GM23248 (cell line): ENCODE measurements around the gene CYBC1. TPM values are rescaled to one million over a fixed set of nuclear protein-coding genes. Genes with fewer than 3 reads are reported as not detected.

ENCODE experiments used
- DNase-seq: peaks from one replicate; pipeline ENCODE4 v3.0.0-alpha.2; 2015
- H2AFZ ChIP-seq: fragments of 200-600 bp; sonication (generic); 2 replicates; pipeline ENCODE4 v1.6.1; 2016; ENCODE audit warnings: antibody characterized with exemption
- H3F3A ChIP-seq: fragments of 200-600 bp; sonication (generic); 2 replicates; pipeline ENCODE4 v1.6.1; 2016; ENCODE audit warnings: mild to moderate bottlenecking, antibody characterized with exemption, mixed run types; ENCODE audit not compliant: insufficient read depth
- H3K27ac ChIP-seq: fragments of 200-600 bp; sonication (generic); 2 replicates; pipeline ENCODE4 v1.5.1; 2016; ENCODE audit warnings: mild to moderate bottlenecking
- H3K27me3 ChIP-seq: fragments of 200-600 bp; sonication (generic); replicated peaks from 2 replicates; pipeline ENCODE4 v1.6.1; 2016; ENCODE audit warnings: mild to moderate bottlenecking; ENCODE audit not compliant: insufficient read depth
- H3K36me3 ChIP-seq: fragments of 200-600 bp; sonication (generic); 2 replicates; pipeline ENCODE4 v1.6.1; 2016; ENCODE audit warnings: low read depth, mild to moderate bottlenecking
- H3K4me1 ChIP-seq: fragments of 200-600 bp; sonication (generic); 2 replicates; pipeline ENCODE4 v1.6.1; 2016; ENCODE audit warnings: mild to moderate bottlenecking; ENCODE audit not compliant: insufficient read depth
- H3K4me2 ChIP-seq: fragments of 200-600 bp; sonication (generic); one replicate; pipeline ENCODE4 v1.6.1; 2016; ENCODE audit warnings: mild to moderate bottlenecking; ENCODE audit not compliant: unreplicated experiment
- H3K4me3 ChIP-seq: fragments of 200-600 bp; sonication (generic); 2 replicates; pipeline ENCODE4 v1.5.1; 2016; ENCODE audit warnings: mild to moderate bottlenecking
- H3K79me2 ChIP-seq: fragments of 200-600 bp; sonication (generic); 2 replicates; pipeline ENCODE4 v1.6.1; 2016; ENCODE audit warnings: mild to moderate bottlenecking; ENCODE audit not compliant: insufficient read depth
- H3K9ac ChIP-seq: fragments of 200-600 bp; sonication (generic); 2 replicates; pipeline ENCODE4 v1.6.1; 2016; ENCODE audit warnings: mild to moderate bottlenecking
- H3K9me2 ChIP-seq: fragments of 200-600 bp; sonication (generic); 2 replicates; pipeline ENCODE4 v1.6.1; 2016; ENCODE audit warnings: mixed run types, mild to moderate bottlenecking, moderate library complexity; ENCODE audit not compliant: insufficient read depth
- H3K9me3 ChIP-seq: fragments of 200-600 bp; sonication (generic); one replicate; pipeline ENCODE4 v1.6.1; 2017; ENCODE audit warnings: low read depth
- H4K20me1 ChIP-seq: fragments of 200-600 bp; sonication (generic); 2 replicates; pipeline ENCODE4 v1.6.0; 2016; ENCODE audit not compliant: insufficient read depth
- EZH2 ChIP-seq: fragments of 200-600 bp; sonication (generic); IDR thresholded peaks from 2 replicates; pipeline ENCODE4 v1.6.1; 2018; ENCODE audit warnings: antibody characterized with exemption, mild to moderate bottlenecking; ENCODE audit not compliant: insufficient read depth, poor library complexity, severe bottlenecking
- EZH2phosphoT487 ChIP-seq: fragments of 200-600 bp; sonication (generic); IDR thresholded peaks from 2 replicates; pipeline ENCODE4 v1.6.1; 2018; ENCODE audit warnings: antibody characterized with exemption, moderate library complexity, mild to moderate bottlenecking, low read depth; ENCODE audit not compliant: insufficient read depth
- WGBS, 2 experiments: methylation state at CpG; one replicate each; pipeline ENCODE4 v1.1.6; 2015 to 2017; ENCODE audit warnings: low lambda C conversion rate in 2 of 2, low coverage in 1 of 2; ENCODE audit errors: missing lambda C conversion rate in 2 of 2; 5-methylcytosine and 5-hydroxymethylcytosine counted together
- in situ Hi-C: fragments of 300-500 bp; cut with MboI; formaldehyde crosslinking; loops from 2 replicates; pipeline ENCODE4 v1.15.0; 2020
- polyA plus RNA-seq: library from polyadenylated mRNA; unstranded; fragments of >200 nt; fragmentation: Nextera tagmentation; extraction: Ambion mirVana; gene quantifications from 2 replicates; pipeline ENCODE4 v1.2.1, GENCODE V29; 2016
- total RNA-seq: library from RNA; depleted of rRNA; stranded (reverse); fragments of >200 nt; shearing (Covaris generic); gene quantifications from 2 replicates; pipeline ENCODE4 v1.2.3, GENCODE V29; 2014

CYBC1 gene
- total and polyA plus RNA-seq, 2 experiments from 2014 or later = 58.3 to 66.5 TPM

DNA sequence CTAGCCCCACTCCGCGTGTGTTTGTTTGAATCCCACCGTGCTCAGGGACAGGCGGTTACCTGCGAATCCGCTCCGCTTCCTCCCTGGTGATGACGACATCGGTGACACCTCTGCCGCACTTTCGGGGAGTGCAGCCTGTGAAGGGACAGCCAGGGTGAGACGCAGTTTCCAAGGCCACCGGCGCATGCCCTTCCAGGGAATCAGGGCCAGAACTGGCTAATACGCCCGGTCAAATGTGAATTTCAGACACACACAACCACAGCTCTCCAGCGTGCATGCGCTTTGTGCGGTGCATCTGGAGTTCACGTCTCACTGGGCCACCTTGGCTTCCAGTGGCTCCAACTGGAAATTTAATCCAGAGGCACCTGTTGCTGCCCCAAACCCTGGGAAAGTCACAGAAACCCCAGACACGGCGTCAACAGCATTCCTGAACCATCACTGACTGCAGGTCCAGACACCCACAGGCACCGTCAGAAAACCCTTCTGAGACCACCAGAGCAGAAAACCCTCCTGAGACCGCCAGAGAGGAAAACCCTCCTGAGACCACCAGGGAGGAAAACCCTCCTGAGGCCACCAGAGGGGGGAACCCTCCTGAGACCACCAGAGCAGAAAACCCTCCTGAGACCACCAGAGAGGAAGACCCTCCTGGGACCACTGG, 39.0 kb downstream of the CYBC1 start:
- H3K4me1 ChIP-seq = no peaks in the 10 kb centered on the region
- no peak overlapping the region for H3K27ac ChIP-seq
- H4K20me1 ChIP-seq = no peaks in the 10 kb centered on the region
- H3K27me3 ChIP-seq = no peaks in the 10 kb centered on the region
- H3K79me2 ChIP-seq = no peaks in the 10 kb centered on the region
- DNase-seq = no peak
- no peak for TF ChIP-seq EZH2phosphoT487
- no peak for TF ChIP-seq EZH2
- in situ Hi-C loops = loop anchor here (10.0 kb wide), 1 partner anchor 57 kb away; the partner anchor contains the start of gene TEX19
- WGBS, 2 experiments = 92% methylated on average over 21 to 24 of the region's 24 CpGs
- H3K9me3 ChIP-seq = no peaks in the 10 kb centered on the region
- no peaks in the 10 kb centered on the region for H3K36me3 ChIP-seq
- H2AFZ ChIP-seq = no peak overlapping the region
- no peaks in the 10 kb centered on the region for H3K9me2 ChIP-seq
- no peak overlapping the region for H3K9ac ChIP-seq
- no peak overlapping the region for H3K4me3 ChIP-seq
- no peak overlapping the region for H3K4me2 ChIP-seq
- H3F3A ChIP-seq = no peaks in the 10 kb centered on the region

- no peak overlapping the region for H3K4me3 ChIP-seq
- H3K4me1 ChIP-seq = no peaks in the 10 kb centered on the region
- in situ Hi-C loops = loop anchor here (10.0 kb wide), 1 partner anchor 55 kb away; the partner anchor contains the start of gene TEX19
Observed at GRCh38 chr17:82410014-82410716, 40.4 kb downstream of the CYBC1 start.

GRCh38 chr17:82408938-82409318, 41.6 kb downstream of the CYBC1 start:
- in situ Hi-C loops = no loop called here
- H3K27me3 ChIP-seq = no peaks in the 10 kb centered on the region
- no peak overlapping the region for H2AFZ ChIP-seq
- H3K9me2 ChIP-seq = no peaks in the 10 kb centered on the region
- H3K4me1 ChIP-seq = no peaks in the 10 kb centered on the region
- WGBS, 2 experiments = 94 to 96% methylated on average over 18 to 21 of the region's 21 CpGs
- no peak overlapping the region for H3K27ac ChIP-seq
- H4K20me1 ChIP-seq = no peaks in the 10 kb centered on the region
- H3F3A ChIP-seq = no peaks in the 10 kb centered on the region
- TF ChIP-seq EZH2 (no peak), EZH2phosphoT487 (no peak)
- no peaks in the 10 kb centered on the region for H3K36me3 ChIP-seq
- no peaks in the 10 kb centered on the region for H3K79me2 ChIP-seq
- H3K4me2 ChIP-seq = no peak overlapping the region
- no peak overlapping the region for H3K4me3 ChIP-seq
- H3K9me3 ChIP-seq = no peaks in the 10 kb centered on the region
- no peak for DNase-seq
- H3K9ac ChIP-seq = no peak overlapping the region

More at GRCh38 chr17:82410014-82410716, 40.4 kb downstream of the CYBC1 start:
- no peak for DNase-seq
- Histone ChIP-seq H3K27ac (no peak overlapping the region), H3K79me2 (no peaks in the 10 kb centered on the region), H3K4me2 (no peak overlapping the region), H2AFZ (no peak overlapping the region), H4K20me1 (no peaks in the 10 kb centered on the region), H3K9ac (no peak overlapping the region), H3K27me3 (no peaks in the 10 kb centered on the region), H3K9me2 (no peaks in the 10 kb centered on the region), H3K9me3 (no peaks in the 10 kb centered on the region), H3K36me3 (no peaks in the 10 kb centered on the region), H3F3A (no peaks in the 10 kb centered on the region)
- WGBS, 2 experiments = 86 to 87% methylated on average over 14 of the region's 14 CpGs
- TF ChIP-seq EZH2phosphoT487 (no peak), EZH2 (no peak)

DNA sequence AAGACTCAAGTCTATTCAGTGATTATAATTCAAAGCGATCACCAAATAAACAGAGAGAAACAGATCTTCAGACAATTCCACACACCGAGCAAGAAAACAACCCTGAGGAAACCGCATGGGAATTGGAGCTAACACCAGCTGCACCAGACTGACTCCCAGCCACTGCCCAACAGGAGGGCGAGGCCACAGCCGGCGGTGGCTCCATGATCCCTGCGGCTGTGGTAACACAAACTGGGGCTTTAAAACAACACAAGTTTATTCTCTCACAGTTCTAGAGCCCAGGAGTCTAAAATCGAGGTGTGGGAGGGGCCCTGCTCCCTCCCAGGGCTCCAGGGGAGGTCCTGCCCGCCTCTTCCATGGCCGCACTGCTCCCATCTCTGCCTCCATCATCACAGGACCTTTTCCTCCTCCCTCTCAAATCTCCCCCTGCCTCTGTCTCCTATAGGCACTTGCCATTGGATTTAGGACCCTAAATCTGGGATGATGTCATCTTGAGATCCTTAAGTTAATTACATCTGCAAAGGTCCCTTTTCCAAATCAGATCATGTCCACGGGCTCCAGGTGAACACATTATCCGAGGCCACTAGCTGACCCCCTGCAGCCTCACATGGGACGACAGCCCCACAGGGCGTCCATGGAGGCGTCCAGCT, 42.1 kb downstream of the CYBC1 start:
- Histone ChIP-seq H3K4me1 (no peaks in the 10 kb centered on the region), H3K4me2 (no peak overlapping the region), H3K9ac (no peak overlapping the region), H3K27ac (no peak overlapping the region), H4K20me1 (no peaks in the 10 kb centered on the region), H3K9me2 (no peaks in the 10 kb centered on the region), H2AFZ (no peak overlapping the region), H3K36me3 (no peaks in the 10 kb centered on the region), H3K79me2 (no peaks in the 10 kb centered on the region), H3F3A (no peaks in the 10 kb centered on the region), H3K9me3 (no peaks in the 10 kb centered on the region), H3K27me3 (no peaks in the 10 kb centered on the region), H3K4me3 (no peak overlapping the region)
- DNase-seq = no peak
- WGBS, 2 experiments = 90 to 92% methylated on average over 15 of the region's 15 CpGs
- TF ChIP-seq EZH2 = no peak
- TF ChIP-seq EZH2phosphoT487 = no peak
- in situ Hi-C loops = no loop called here
